GM10266 (cell line): ENCODE results near the gene DEDD2.

Experiments used
- DNase-seq: peaks from one replicate; pipeline ENCODE4 v3.0.0; 2012; ENCODE audit errors: extremely low spot score
- TF ChIP-seq, protein P1 (sequence below): IDR thresholded peaks from 2 replicates; pipeline ENCODE4 v1.5.1; 2012; ENCODE audit warnings: mild to moderate bottlenecking, low read depth; ENCODE audit not compliant: control insufficient read depth, insufficient read depth; ENCODE audit errors: missing control alignments

DEDD2 gene

GRCh38 chr19:42153672-42154433, 63.6 kb downstream of the DEDD2 start:
- DNase-seq: no peak
- TF ChIP-seq, protein P1, sequence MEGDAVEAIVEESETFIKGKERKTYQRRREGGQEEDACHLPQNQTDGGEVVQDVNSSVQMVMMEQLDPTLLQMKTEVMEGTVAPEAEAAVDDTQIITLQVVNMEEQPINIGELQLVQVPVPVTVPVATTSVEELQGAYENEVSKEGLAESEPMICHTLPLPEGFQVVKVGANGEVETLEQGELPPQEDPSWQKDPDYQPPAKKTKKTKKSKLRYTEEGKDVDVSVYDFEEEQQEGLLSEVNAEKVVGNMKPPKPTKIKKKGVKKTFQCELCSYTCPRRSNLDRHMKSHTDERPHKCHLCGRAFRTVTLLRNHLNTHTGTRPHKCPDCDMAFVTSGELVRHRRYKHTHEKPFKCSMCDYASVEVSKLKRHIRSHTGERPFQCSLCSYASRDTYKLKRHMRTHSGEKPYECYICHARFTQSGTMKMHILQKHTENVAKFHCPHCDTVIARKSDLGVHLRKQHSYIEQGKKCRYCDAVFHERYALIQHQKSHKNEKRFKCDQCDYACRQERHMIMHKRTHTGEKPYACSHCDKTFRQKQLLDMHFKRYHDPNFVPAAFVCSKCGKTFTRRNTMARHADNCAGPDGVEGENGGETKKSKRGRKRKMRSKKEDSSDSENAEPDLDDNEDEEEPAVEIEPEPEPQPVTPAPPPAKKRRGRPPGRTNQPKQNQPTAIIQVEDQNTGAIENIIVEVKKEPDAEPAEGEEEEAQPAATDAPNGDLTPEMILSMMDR: no peak

GRCh38 chr19:42152910-42153671, 64.4 kb downstream of the DEDD2 start:
- TF ChIP-seq, protein P1: no peak
- DNase-seq: no peak

GRCh38 chr19:42151782-42152684, 65.4 kb downstream of the DEDD2 start:
- no peak for DNase-seq
- TF ChIP-seq, protein P1: no peak

GRCh38 chr19:42150911-42151361, 66.5 kb downstream of the DEDD2 start:
- no peak for DNase-seq
- TF ChIP-seq, protein P1: no peak

DNA sequence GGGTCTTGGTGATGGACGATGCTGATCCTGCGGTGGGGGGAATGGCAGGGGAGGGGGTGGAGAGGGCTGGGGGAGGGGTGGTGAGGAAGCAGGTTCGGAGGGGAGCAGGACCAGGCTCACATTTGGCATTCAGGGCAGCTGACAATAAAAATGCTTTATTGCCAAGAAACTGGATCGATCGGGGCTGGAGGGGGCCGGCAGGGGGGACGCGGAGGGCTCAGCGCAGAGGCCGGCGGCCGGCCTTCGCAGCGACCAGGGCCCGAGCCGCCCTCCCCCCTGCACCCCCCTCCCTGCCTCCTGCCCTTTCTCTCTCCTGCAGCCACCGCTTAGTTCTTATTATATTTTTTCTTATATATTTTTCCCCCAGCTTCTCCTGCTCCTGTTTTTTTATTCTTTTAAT, 67.1 kb downstream of the DEDD2 start:
- TF ChIP-seq, protein P1: no peak
- no peak for DNase-seq

DNA sequence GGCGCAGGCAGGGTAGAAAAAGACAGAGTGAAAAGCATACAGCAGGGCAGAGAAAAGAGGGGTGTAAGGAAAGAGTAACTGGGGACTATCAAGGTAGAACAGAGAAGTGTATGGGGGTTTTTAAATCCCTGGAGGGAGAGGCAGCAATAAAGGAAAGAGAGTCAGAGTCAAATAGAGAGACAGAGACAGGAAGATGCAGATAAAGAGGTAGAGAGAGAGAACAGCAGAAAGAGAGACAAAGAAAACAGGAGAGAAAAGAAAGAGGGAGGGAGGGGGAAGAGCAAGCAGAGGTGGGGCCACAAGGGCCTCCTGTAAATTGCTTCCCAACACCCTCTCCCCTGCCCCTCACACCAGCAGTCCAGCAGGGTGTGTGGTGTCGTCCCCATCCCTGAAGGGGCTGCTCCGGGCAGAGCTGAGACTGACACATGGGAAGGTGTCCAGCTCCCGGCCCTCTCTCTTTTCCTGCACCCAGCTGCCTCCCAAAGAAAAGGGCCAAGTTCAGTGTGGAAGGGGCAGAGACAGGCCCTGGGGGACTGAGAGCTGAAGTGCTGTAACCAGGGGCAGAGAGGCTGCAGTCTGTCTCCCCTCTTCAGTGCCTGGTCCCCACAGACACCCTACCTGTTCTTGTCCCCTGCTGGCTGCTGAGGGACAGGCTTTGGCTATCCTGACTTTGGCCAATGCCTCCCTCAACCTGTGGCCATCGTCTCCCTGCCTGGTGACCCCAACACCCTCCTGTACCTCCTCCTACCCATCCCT, 67.9 kb downstream of the DEDD2 start:
- DNase-seq: no peak
- TF ChIP-seq, protein P1: no peak
